ENCODE results near the gene BTBD16.

Gene BTBD16

GRCh38 chr10:122331100-122331499 lies 60.0 kb downstream of the BTBD16 start:
- no peak for DNase-seq
- Histone ChIP-seq H2BK12ac (ENCODE audit: low read length) (no peak overlapping the region), H3K4me3 (ENCODE audit: low read depth, low read length) (no peak overlapping the region), H2BK5ac (ENCODE audit: low read depth, low read length, poor library complexity) (no peak overlapping the region), H4K8ac (ENCODE audit: low read depth, low read length) (no peak overlapping the region), H2AFZ (ENCODE audit: insufficient read depth, low read length, poor library complexity) (no peak overlapping the region), H3K14ac (ENCODE audit: low read length) (no peak overlapping the region), H4K91ac (ENCODE audit: low read depth, low read length) (no peak overlapping the region), H3K27ac (ENCODE audit: low read depth, low read length) (no peak overlapping the region), H3K79me1 (ENCODE audit: low read length) (no peaks in the 10 kb centered on the region), H3K4me2 (ENCODE audit: low read length) (no peak overlapping the region), H2AK5ac (ENCODE audit: low read length) (no peak overlapping the region), H2BK120ac (ENCODE audit: insufficient read depth, low read length, poor library complexity) (no peak overlapping the region), H3K36me3 (ENCODE audit: control insufficient read depth in 1 of 2, insufficient read depth in 2 of 2, low read length in 2 of 2) (no peaks in the 10 kb centered on the region), H3K79me2 (ENCODE audit: control insufficient read depth, insufficient read depth, low read length, poor library complexity) (no peaks in the 10 kb centered on the region), H3K4me1 (ENCODE audit: control insufficient read depth in 1 of 2, insufficient read depth in 2 of 2, low read length in 2 of 2) (no peaks in the 10 kb centered on the region), H4K12ac (ENCODE audit: low read depth, low read length) (no peak overlapping the region), H3K18ac (ENCODE audit: low read length) (no peak overlapping the region), H3K9ac (ENCODE audit: low read length) (no peak overlapping the region), H3K23ac (ENCODE audit: low read length) (no peak overlapping the region), H3K9me3 (ENCODE audit: insufficient read depth, low read depth, low read length) (peaks cover 6% of the 10 kb centered on the region), H3K4ac (ENCODE audit: low read depth, low read length) (no peak overlapping the region), H3K27me3 (ENCODE audit: insufficient read depth, low read length) (no peaks in the 10 kb centered on the region)
- no CpG with 5 or more reads among the region's 7 CpGs for WGBS (ENCODE audit: extremely low coverage, insufficient coverage, insufficient read length)

DNA sequence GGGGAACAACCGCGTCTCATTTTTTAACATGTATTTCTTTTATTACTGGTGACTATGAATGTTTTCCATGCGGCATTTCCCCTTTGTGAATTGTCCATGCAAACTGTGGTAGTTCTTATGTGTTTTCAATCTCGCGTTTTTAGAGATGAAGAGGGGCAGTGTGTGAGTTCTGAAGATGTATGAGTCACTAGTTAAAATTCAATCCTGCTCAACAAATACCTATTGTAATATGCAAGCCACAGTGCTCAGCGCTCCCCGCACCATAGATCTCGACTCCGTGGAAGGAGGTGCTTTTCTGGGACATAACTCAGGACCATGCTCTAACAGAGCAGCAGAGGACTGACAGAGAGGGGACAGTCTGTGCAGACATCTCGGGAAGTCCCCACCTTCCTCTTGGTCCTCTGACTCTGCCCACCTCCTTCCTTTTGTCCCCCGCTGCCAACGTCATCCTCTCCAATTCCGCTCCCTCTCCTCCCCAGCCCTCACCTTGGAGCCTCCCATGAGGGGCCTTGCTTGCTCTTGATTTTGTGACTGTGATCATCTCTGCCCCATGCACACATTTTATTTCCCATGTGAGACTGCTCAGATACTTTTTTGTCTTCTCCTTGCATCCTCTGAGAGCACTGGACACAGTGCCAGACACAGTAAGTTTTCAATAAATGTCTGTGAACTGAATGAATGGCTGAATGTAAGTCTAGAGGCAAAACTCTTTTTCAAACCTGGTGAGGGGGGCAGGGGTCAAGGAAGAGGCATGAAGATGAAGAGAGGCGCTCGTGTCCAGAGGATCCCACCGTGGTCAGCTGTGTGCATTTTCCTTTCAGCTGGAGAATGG lies 60.7 kb downstream of the BTBD16 start:
- Histone ChIP-seq H2AFZ (ENCODE audit: insufficient read depth, low read length, poor library complexity) (no peak overlapping the region), H4K91ac (ENCODE audit: low read depth, low read length) (no peak overlapping the region), H3K27me3 (ENCODE audit: insufficient read depth, low read length) (no peaks in the 10 kb centered on the region), H3K9ac (ENCODE audit: low read length) (no peak overlapping the region), H3K79me2 (ENCODE audit: control insufficient read depth, insufficient read depth, low read length, poor library complexity) (no peaks in the 10 kb centered on the region), H4K12ac (ENCODE audit: low read depth, low read length) (no peak overlapping the region), H2BK12ac (ENCODE audit: low read length) (no peak overlapping the region), H3K4me2 (ENCODE audit: low read length) (no peak overlapping the region), H2AK5ac (ENCODE audit: low read length) (no peak overlapping the region), H3K4me1 (ENCODE audit: control insufficient read depth in 1 of 2, insufficient read depth in 2 of 2, low read length in 2 of 2) (no peaks in the 10 kb centered on the region), H2BK120ac (ENCODE audit: insufficient read depth, low read length, poor library complexity) (no peak overlapping the region), H3K79me1 (ENCODE audit: low read length) (no peaks in the 10 kb centered on the region), H4K8ac (ENCODE audit: low read depth, low read length) (no peak overlapping the region), H3K9me3 (ENCODE audit: insufficient read depth, low read depth, low read length) (peaks cover 5% of the 10 kb centered on the region), H3K36me3 (ENCODE audit: control insufficient read depth in 1 of 2, insufficient read depth in 2 of 2, low read length in 2 of 2) (no peaks in the 10 kb centered on the region), H3K4ac (ENCODE audit: low read depth, low read length) (no peak overlapping the region), H3K4me3 (ENCODE audit: low read depth, low read length) (no peak overlapping the region), H3K14ac (ENCODE audit: low read length) (no peak overlapping the region), H3K18ac (ENCODE audit: low read length) (no peak overlapping the region), H2BK5ac (ENCODE audit: low read depth, low read length, poor library complexity) (no peak overlapping the region), H3K23ac (ENCODE audit: low read length) (no peak overlapping the region), H3K27ac (ENCODE audit: low read depth, low read length) (no peak overlapping the region)
- no CpG with 5 or more reads among the region's 16 CpGs for WGBS (ENCODE audit: extremely low coverage, insufficient coverage, insufficient read length)
- no peak for DNase-seq

DNA sequence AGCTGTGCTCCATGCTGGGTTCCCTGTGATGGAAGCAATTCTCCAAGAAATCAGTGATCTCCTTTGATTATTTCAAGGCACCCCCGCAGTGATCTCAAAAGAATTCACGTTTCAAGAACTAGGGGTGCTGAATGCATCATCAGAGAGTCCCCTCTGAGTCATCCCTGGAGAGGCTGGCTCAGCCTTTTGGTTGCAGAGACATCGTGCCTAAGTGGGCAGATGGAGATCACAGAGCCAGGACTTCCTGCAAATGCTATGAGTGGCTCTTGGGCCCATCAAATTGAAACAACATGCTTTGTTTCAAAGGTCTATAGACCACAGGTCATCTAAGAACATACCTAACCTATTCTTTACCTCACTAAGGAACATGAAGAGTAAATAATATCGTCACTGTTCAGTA lies 61.9 kb downstream of the BTBD16 start:
- H3K27me3 ChIP-seq (ENCODE audit: insufficient read depth, low read length) = no peaks in the 10 kb centered on the region
- H3K18ac ChIP-seq (ENCODE audit: low read length) = no peak overlapping the region
- no peak overlapping the region for H4K91ac ChIP-seq (ENCODE audit: low read depth, low read length)
- H3K79me1 ChIP-seq (ENCODE audit: low read length) = no peaks in the 10 kb centered on the region
- WGBS (ENCODE audit: extremely low coverage, insufficient coverage, insufficient read length) = no CpG with 5 or more reads among the region's 4 CpGs
- no peaks in the 10 kb centered on the region for H3K79me2 ChIP-seq (ENCODE audit: control insufficient read depth, insufficient read depth, low read length, poor library complexity)
- no peak overlapping the region for H3K14ac ChIP-seq (ENCODE audit: low read length)
- H3K27ac ChIP-seq (ENCODE audit: low read depth, low read length) = no peak overlapping the region
- H3K4me3 ChIP-seq (ENCODE audit: low read depth, low read length) = no peak overlapping the region
- no peak overlapping the region for H2AK5ac ChIP-seq (ENCODE audit: low read length)
- H4K8ac ChIP-seq (ENCODE audit: low read depth, low read length) = no peak overlapping the region
- no peak overlapping the region for H2AFZ ChIP-seq (ENCODE audit: insufficient read depth, low read length, poor library complexity)
- no peaks in the 10 kb centered on the region for H3K4me1 ChIP-seq (ENCODE audit: control insufficient read depth in 1 of 2, insufficient read depth in 2 of 2, low read length in 2 of 2)
- no peak overlapping the region for H2BK5ac ChIP-seq (ENCODE audit: low read depth, low read length, poor library complexity)
- H3K4ac ChIP-seq (ENCODE audit: low read depth, low read length) = no peak overlapping the region
- H3K9ac ChIP-seq (ENCODE audit: low read length) = no peak overlapping the region
- no peak overlapping the region for H4K12ac ChIP-seq (ENCODE audit: low read depth, low read length)
- no peak overlapping the region for H2BK120ac ChIP-seq (ENCODE audit: insufficient read depth, low read length, poor library complexity)
- H3K9me3 ChIP-seq (ENCODE audit: insufficient read depth, low read depth, low read length) = no peaks in the 10 kb centered on the region
- no peak for DNase-seq
- H3K4me2 ChIP-seq (ENCODE audit: low read length) = no peak overlapping the region
- no peaks in the 10 kb centered on the region for H3K36me3 ChIP-seq (ENCODE audit: control insufficient read depth in 1 of 2, insufficient read depth in 2 of 2, low read length in 2 of 2)
- no peak overlapping the region for H3K23ac ChIP-seq (ENCODE audit: low read length)
- no peak overlapping the region for H2BK12ac ChIP-seq (ENCODE audit: low read length)

DNA sequence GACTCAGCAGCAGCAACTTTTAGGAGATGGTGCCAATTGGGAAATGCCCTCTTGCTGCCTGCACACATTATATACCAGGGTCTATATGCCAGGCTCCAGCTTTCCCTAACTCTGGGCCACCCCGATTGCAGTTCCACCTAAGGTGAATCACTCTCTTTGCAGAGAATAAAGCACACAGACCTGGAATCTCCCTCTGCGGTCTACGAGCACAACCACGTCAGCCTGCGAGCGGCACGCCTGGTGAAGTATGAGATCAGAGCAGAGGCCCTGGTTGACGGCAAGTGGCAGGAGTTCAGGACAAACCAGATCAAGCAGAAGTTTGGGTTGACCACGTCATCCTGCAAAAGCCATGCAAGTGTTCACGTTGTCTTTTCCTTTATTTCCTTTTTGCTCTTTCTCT lies 65.2 kb downstream of the BTBD16 start:
- H3K4me2 ChIP-seq (ENCODE audit: low read length) = no peak overlapping the region
- no peak overlapping the region for H3K14ac ChIP-seq (ENCODE audit: low read length)
- H2BK120ac ChIP-seq (ENCODE audit: insufficient read depth, low read length, poor library complexity) = no peak overlapping the region
- H3K18ac ChIP-seq (ENCODE audit: low read length) = no peak overlapping the region
- no peak overlapping the region for H3K4me3 ChIP-seq (ENCODE audit: low read depth, low read length)
- H3K36me3 ChIP-seq (ENCODE audit: control insufficient read depth in 1 of 2, insufficient read depth in 2 of 2, low read length in 2 of 2) = no peaks in the 10 kb centered on the region
- H3K4me1 ChIP-seq (ENCODE audit: control insufficient read depth in 1 of 2, insufficient read depth in 2 of 2, low read length in 2 of 2) = peaks cover 0 to 3% of the 10 kb centered on the region in 2 experiments
- H3K9me3 ChIP-seq (ENCODE audit: insufficient read depth, low read depth, low read length) = no peaks in the 10 kb centered on the region
- H2AFZ ChIP-seq (ENCODE audit: insufficient read depth, low read length, poor library complexity) = no peak overlapping the region
- no peak overlapping the region for H3K27ac ChIP-seq (ENCODE audit: low read depth, low read length)
- H3K79me1 ChIP-seq (ENCODE audit: low read length) = no peaks in the 10 kb centered on the region
- no peak overlapping the region for H4K12ac ChIP-seq (ENCODE audit: low read depth, low read length)
- H2BK12ac ChIP-seq (ENCODE audit: low read length) = no peak overlapping the region
- H2AK5ac ChIP-seq (ENCODE audit: low read length) = no peak overlapping the region
- H4K91ac ChIP-seq (ENCODE audit: low read depth, low read length) = no peak overlapping the region
- no peak for DNase-seq
- H2BK5ac ChIP-seq (ENCODE audit: low read depth, low read length, poor library complexity) = no peak overlapping the region
- no peak overlapping the region for H3K9ac ChIP-seq (ENCODE audit: low read length)
- no peak overlapping the region for H4K8ac ChIP-seq (ENCODE audit: low read depth, low read length)
- H3K27me3 ChIP-seq (ENCODE audit: insufficient read depth, low read length) = no peaks in the 10 kb centered on the region
- H3K4ac ChIP-seq (ENCODE audit: low read depth, low read length) = no peak overlapping the region
- H3K23ac ChIP-seq (ENCODE audit: low read length) = no peak overlapping the region
- no CpG with 5 or more reads among the region's 10 CpGs for WGBS (ENCODE audit: extremely low coverage, insufficient coverage, insufficient read length)
- no peaks in the 10 kb centered on the region for H3K79me2 ChIP-seq (ENCODE audit: control insufficient read depth, insufficient read depth, low read length, poor library complexity)

All from trophoblast cell (in vitro differentiated cells and primary cell).